Measurements from ENCODE around the gene PUS7L. TPM values are rescaled to one million over a fixed set of nuclear protein-coding genes. Genes with fewer than 3 reads are reported as not detected.

PUS7L gene
- total and polyA plus RNA-seq, 2 of the 13 experiments (the other 11 are each of a cell fraction or from before 2014, with no cell fraction given): 6.5 to 37.6 TPM

DNA sequence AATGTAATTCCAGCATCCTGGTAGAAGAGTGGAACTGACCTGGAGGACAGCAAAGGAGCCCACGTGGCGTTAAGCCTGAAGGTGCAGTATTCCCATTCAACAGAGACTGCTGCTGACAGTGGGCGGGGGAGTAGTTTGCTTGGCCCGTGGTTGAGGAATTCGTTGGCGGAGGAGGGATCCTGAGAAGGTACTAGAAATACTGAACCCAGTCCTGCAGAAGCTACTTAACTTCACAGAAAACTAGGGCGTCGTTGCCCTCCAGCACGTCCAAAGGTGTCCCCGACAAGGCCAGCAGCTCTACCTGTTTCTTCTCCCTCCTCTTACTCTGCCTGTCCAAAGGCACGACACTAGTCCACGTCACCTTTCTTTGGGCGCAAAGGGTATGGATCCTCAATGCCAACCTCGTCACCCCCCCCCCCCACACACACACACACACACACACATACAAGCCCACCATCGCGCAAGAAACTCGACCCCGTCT is 303 bp downstream of the PUS7L start (continued):
- TF ChIP-seq, protein P1, sequence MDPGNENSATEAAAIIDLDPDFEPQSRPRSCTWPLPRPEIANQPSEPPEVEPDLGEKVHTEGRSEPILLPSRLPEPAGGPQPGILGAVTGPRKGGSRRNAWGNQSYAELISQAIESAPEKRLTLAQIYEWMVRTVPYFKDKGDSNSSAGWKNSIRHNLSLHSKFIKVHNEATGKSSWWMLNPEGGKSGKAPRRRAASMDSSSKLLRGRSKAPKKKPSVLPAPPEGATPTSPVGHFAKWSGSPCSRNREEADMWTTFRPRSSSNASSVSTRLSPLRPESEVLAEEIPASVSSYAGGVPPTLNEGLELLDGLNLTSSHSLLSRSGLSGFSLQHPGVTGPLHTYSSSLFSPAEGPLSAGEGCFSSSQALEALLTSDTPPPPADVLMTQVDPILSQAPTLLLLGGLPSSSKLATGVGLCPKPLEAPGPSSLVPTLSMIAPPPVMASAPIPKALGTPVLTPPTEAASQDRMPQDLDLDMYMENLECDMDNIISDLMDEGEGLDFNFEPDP (CRISPR knock-in tag; conservative IDR thresholded peaks at IDR 0.05): no peak
- TF ChIP-seq, protein P2, sequence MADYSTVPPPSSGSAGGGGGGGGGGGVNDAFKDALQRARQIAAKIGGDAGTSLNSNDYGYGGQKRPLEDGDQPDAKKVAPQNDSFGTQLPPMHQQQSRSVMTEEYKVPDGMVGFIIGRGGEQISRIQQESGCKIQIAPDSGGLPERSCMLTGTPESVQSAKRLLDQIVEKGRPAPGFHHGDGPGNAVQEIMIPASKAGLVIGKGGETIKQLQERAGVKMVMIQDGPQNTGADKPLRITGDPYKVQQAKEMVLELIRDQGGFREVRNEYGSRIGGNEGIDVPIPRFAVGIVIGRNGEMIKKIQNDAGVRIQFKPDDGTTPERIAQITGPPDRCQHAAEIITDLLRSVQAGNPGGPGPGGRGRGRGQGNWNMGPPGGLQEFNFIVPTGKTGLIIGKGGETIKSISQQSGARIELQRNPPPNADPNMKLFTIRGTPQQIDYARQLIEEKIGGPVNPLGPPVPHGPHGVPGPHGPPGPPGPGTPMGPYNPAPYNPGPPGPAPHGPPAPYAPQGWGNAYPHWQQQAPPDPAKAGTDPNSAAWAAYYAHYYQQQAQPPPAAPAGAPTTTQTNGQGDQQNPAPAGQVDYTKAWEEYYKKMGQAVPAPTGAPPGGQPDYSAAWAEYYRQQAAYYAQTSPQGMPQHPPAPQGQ (CRISPR knock-in tag; IDR thresholded peaks at IDR 0.05; ENCODE audit: borderline replicate concordance): no peak
- TF ChIP-seq ZNF160 (CRISPR knock-in tag; IDR thresholded peaks at IDR 0.05) (no peak), NFYB (CRISPR knock-in tag; IDR thresholded peaks at IDR 0.05) (no peak), ZNF230 (CRISPR knock-in tag; IDR thresholded peaks at IDR 0.05) (peak; percentile 77), KMT2A (CRISPR knock-in tag; IDR thresholded peaks at IDR 0.05) (no peak), ZFP62 (CRISPR knock-in tag; IDR thresholded peaks at IDR 0.05) (no peak), ZSCAN12 (CRISPR knock-in tag; IDR thresholded peaks at IDR 0.05) (no peak), THAP11 (CRISPR knock-in tag; IDR thresholded peaks at IDR 0.05) (no peak), SMARCC2 (IDR thresholded peaks at IDR 0.05) (no peak), SAP130 (CRISPR knock-in tag; IDR thresholded peaks at IDR 0.05; ENCODE audit: low read depth) (peak; percentile 79)
- TF ChIP-seq, protein P3, sequence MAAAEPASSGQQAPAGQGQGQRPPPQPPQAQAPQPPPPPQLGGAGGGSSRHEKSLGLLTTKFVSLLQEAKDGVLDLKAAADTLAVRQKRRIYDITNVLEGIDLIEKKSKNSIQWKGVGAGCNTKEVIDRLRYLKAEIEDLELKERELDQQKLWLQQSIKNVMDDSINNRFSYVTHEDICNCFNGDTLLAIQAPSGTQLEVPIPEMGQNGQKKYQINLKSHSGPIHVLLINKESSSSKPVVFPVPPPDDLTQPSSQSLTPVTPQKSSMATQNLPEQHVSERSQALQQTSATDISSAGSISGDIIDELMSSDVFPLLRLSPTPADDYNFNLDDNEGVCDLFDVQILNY (CRISPR knock-in tag; conservative IDR thresholded peaks at IDR 0.05): no peak
- TF ChIP-seq, protein P4, sequence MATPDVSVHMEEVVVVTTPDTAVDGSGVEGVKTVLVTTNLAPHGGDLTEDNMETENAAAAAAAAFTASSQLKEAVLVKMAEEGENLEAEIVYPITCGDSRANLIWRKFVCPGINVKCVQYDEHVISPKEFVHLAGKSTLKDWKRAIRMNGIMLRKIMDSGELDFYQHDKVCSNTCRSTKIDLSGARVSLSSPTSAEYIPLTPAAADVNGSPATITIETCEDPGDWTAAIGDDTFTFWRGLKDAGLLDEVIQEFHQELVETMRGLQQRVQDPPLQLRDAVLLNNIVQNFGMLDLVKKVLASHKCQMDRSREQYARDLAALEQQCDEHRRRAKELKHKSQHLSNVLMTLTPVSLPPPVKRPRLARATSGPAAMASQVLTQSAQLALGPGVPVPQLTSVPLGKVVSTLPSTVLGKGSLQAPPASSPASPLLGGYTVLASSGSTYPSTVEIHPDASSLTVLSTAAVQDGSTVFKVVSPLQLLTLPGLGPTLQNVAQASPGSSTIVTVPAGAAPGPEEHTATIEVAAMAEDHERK (CRISPR knock-in tag; IDR thresholded peaks at IDR 0.05; ENCODE audit: low read depth): no peak
- TF ChIP-seq, protein P5, sequence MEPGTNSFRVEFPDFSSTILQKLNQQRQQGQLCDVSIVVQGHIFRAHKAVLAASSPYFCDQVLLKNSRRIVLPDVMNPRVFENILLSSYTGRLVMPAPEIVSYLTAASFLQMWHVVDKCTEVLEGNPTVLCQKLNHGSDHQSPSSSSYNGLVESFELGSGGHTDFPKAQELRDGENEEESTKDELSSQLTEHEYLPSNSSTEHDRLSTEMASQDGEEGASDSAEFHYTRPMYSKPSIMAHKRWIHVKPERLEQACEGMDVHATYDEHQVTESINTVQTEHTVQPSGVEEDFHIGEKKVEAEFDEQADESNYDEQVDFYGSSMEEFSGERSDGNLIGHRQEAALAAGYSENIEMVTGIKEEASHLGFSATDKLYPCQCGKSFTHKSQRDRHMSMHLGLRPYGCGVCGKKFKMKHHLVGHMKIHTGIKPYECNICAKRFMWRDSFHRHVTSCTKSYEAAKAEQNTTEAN (CRISPR knock-in tag; conservative IDR thresholded peaks at IDR 0.05): no peak
- TF ChIP-seq, protein P6, sequence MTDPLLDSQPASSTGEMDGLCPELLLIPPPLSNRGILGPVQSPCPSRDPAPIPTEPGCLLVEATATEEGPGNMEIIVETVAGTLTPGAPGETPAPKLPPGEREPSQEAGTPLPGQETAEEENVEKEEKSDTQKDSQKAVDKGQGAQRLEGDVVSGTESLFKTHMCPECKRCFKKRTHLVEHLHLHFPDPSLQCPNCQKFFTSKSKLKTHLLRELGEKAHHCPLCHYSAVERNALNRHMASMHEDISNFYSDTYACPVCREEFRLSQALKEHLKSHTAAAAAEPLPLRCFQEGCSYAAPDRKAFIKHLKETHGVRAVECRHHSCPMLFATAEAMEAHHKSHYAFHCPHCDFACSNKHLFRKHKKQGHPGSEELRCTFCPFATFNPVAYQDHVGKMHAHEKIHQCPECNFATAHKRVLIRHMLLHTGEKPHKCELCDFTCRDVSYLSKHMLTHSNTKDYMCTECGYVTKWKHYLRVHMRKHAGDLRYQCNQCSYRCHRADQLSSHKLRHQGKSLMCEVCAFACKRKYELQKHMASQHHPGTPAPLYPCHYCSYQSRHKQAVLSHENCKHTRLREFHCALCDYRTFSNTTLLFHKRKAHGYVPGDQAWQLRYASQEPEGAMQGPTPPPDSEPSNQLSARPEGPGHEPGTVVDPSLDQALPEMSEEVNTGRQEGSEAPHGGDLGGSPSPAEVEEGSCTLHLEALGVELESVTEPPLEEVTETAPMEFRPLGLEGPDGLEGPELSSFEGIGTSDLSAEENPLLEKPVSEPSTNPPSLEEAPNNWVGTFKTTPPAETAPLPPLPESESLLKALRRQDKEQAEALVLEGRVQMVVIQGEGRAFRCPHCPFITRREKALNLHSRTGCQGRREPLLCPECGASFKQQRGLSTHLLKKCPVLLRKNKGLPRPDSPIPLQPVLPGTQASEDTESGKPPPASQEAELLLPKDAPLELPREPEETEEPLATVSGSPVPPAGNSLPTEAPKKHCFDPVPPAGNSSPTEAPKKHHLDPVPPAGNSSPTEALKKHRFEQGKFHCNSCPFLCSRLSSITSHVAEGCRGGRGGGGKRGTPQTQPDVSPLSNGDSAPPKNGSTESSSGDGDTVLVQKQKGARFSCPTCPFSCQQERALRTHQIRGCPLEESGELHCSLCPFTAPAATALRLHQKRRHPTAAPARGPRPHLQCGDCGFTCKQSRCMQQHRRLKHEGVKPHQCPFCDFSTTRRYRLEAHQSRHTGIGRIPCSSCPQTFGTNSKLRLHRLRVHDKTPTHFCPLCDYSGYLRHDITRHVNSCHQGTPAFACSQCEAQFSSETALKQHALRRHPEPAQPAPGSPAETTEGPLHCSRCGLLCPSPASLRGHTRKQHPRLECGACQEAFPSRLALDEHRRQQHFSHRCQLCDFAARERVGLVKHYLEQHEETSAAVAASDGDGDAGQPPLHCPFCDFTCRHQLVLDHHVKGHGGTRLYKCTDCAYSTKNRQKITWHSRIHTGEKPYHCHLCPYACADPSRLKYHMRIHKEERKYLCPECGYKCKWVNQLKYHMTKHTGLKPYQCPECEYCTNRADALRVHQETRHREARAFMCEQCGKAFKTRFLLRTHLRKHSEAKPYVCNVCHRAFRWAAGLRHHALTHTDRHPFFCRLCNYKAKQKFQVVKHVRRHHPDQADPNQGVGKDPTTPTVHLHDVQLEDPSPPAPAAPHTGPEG (CRISPR knock-in tag; IDR thresholded peaks at IDR 0.05): no peak

All from HepG2 (cell line).